Common myeloid progenitor, CD34-positive (primary cell): ENCODE data around the gene SNX9.

ENCODE experiments used
- CTCF ChIA-PET: fragments of 350-600 bp; sonication (Branson Sonifier 250); formaldehyde crosslinking; loops from one replicate; lab custom pipeline; 2021; ENCODE audit warnings: antibody characterized with exemption; lab: Charles Lee
- POLR2A ChIA-PET: fragments of 350-600 bp; sonication (Branson Sonifier 250); formaldehyde crosslinking; loops from one replicate; lab custom pipeline; 2021; ENCODE audit warnings: antibody characterized with exemption; lab: Charles Lee
- DNase-seq, 3 donors: peaks; one replicate each; pipeline versions ENCODE4 v3.0.0 to v3.0.0-alpha.2; 2013
- H3K27ac ChIP-seq, 2 experiments: 1 replicate in 1 of 2; 2 replicates in 1 of 2; pipeline ENCODE4 v1.7.0; 2013; ENCODE audit warnings: inconsistent platforms in 2 of 2, low read length in 2 of 2, mild to moderate bottlenecking in 2 of 2, low read depth in 1 of 2, moderate library complexity in 1 of 2; ENCODE audit not compliant: severe bottlenecking in 2 of 2, insufficient read depth in 1 of 2, poor library complexity in 1 of 2
- H3K27me3 ChIP-seq, 5 experiments: replicated peaks in 2 of 5; 1 replicate in 3 of 5; 2 replicates in 2 of 5; pipeline versions ENCODE4 v1.6.1 to v1.7.0; 2013; ENCODE audit warnings: low read length in 4 of 5, mild to moderate bottlenecking in 2 of 5, moderate library complexity in 2 of 5, inconsistent platforms in 1 of 5; ENCODE audit not compliant: insufficient read depth in 5 of 5, control insufficient read depth in 4 of 5
- H3K36me3 ChIP-seq, 4 experiments: 1 replicate in 2 of 4; 2 replicates in 2 of 4; pipeline versions ENCODE4 v1.6.1 to v1.7.0; 2013; ENCODE audit warnings: low read length in 3 of 4, control low read depth in 1 of 4, mild to moderate bottlenecking in 1 of 4; ENCODE audit not compliant: control insufficient read depth in 4 of 4, insufficient read depth in 4 of 4
- H3K4me1 ChIP-seq, 4 experiments: 1 replicate in 3 of 4; 2 replicates in 1 of 4; pipeline versions ENCODE4 v1.6.1 to v1.7.1; 2013; ENCODE audit warnings: low read length in 3 of 4, mild to moderate bottlenecking in 3 of 4, control low read depth in 1 of 4, inconsistent platforms in 1 of 4, moderate library complexity in 1 of 4; ENCODE audit not compliant: control insufficient read depth in 4 of 4, insufficient read depth in 4 of 4; ENCODE audit errors: control extremely low read depth in 1 of 4
- H3K4me3 ChIP-seq, 7 experiments: 1 replicate in 4 of 7; 2 replicates in 3 of 7; pipeline versions ENCODE4 v1.5.1 to v1.7.0; 2013; ENCODE audit warnings: mild to moderate bottlenecking in 7 of 7, low read length in 6 of 7, moderate library complexity in 6 of 7, inconsistent platforms in 2 of 7, low read depth in 2 of 7, control low read depth in 1 of 7; ENCODE audit not compliant: insufficient read depth in 4 of 7, control insufficient read depth in 1 of 7; ENCODE audit errors: extremely low read depth in 1 of 7
- H3K9me3 ChIP-seq, 5 experiments: 1 replicate in 4 of 5; 2 replicates in 1 of 5; pipeline versions ENCODE4 v1.6.1 to v1.7.1; 2013; ENCODE audit warnings: low read length in 4 of 5, mild to moderate bottlenecking in 2 of 5, inconsistent platforms in 1 of 5, low read depth in 1 of 5, moderate library complexity in 1 of 5; ENCODE audit not compliant: control insufficient read depth in 4 of 5, insufficient read depth in 2 of 5; ENCODE audit errors: control extremely low read depth in 1 of 5
- WGBS: methylation state at CpG from one replicate; pipeline ENCODE4 v1.1.5; 2013; ENCODE audit not compliant: insufficient coverage; 5-methylcytosine and 5-hydroxymethylcytosine counted together

The SNX9 gene

DNA sequence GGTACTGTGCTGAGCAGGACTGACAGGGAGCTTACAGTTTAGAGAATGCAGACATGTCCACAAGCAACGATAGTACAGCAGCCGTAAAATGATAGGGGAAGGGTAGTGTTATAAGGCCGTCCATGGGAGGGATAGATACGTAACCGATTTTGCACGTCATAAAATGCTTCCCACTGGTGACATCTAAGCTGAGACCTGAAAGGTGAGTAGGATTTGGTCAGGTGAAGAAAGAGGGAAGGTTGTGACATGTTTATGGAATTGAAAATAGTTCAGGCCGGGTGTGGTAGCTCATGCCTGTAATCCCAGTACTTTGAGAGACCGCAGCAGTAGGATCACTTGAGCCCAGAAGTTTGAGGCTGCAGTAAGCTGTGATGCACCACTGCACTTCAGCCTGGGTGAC lies 25.6 kb downstream of the SNX9 start:
- 97% methylated on average over 8 of the region's 8 CpGs for WGBS
- Histone ChIP-seq H3K4me1 (peaks cover 5 to 16% (median 11%) of the 10 kb centered on the region in 4 experiments), H3K27me3 (no peaks in the 10 kb centered on the region), H3K27ac (no peak overlapping the region), H3K36me3 (no peaks in the 10 kb centered on the region), H3K4me3 (no peak overlapping the region), H3K9me3 (peaks cover 0 to 21% (median 9%) of the 10 kb centered on the region in 5 experiments)
- ChIA-PET CTCF (no interaction called here), POLR2A (no interaction called here)
- DNase-seq = no peak

DNA sequence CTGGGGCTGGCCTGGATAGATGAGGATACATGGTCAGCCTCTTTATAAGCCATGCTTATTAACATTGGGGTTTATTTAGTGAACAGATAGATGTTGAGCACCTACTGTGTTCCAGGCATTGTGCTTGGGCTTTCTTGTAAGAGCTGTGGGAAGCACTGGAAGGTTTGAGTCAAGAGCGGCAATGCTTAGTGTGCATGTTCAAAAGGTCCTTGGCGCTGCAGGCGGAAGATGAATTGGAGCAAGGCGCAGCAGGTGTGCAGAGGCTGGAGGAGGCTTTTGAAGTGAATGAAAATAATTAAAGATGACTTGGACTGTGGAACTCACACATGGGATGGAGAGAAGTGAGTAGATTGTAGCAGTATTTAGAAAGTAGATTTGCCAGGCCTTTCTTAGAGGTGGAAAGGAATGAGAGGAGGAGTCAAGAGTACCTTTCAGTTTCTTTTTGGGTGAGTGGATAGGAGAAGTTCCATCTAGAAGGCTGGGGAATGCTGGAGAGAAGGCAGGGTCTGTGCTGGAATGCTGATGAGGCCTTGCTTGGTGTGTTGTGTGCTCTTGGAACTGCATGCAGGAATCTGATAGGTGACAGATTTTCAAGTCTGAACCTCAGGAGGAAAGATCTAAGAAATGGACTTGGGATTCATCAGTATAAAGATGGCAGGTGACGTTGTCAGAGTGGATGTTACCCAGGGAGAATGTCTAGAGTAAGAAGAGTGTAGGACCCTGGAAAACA lies 26.4 kb downstream of the SNX9 start:
- Histone ChIP-seq H3K4me1 (peaks cover 5 to 16% (median 11%) of the 10 kb centered on the region in 4 experiments), H3K4me3 (no peak overlapping the region), H3K27ac (no peak overlapping the region), H3K36me3 (no peaks in the 10 kb centered on the region), H3K27me3 (no peaks in the 10 kb centered on the region), H3K9me3 (peaks cover 2 to 27% (median 9%) of the 10 kb centered on the region in 5 experiments)
- WGBS = 100% methylated on average over 1 of the region's 5 CpGs
- ChIA-PET POLR2A (no interaction called here), CTCF (no interaction called here)
- no peak for DNase-seq

DNA sequence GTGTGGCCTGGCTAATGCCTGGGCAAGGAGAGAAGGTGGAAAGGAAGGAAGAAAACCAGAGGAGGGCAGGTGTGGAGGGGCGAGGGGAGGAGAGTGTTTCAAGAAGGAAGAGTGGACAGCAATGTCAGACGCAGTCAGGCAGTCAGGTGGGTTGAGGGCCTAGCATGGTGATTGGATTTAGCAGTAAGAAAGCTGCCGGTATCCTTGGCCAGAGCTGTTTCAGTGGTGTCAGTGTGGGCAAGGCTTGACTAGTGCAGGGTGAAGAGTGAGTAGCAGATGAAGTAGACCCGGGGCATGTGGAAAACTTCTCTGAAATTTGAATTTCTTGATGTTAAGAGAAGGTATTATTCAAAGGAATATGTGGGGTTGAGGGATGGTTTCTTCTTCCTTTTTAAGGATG lies 27.0 kb downstream of the SNX9 start:
- 90% methylated on average over 4 of the region's 4 CpGs for WGBS
- Histone ChIP-seq H3K4me1 (peaks cover 5 to 16% (median 11%) of the 10 kb centered on the region in 4 experiments), H3K36me3 (no peaks in the 10 kb centered on the region), H3K4me3 (no peak overlapping the region), H3K9me3 (peaks cover 2 to 30% (median 9%) of the 10 kb centered on the region in 5 experiments), H3K27ac (no peak overlapping the region), H3K27me3 (no peaks in the 10 kb centered on the region)
- POLR2A ChIA-PET = no interaction called here
- CTCF ChIA-PET = no interaction called here
- no peak for DNase-seq

DNA sequence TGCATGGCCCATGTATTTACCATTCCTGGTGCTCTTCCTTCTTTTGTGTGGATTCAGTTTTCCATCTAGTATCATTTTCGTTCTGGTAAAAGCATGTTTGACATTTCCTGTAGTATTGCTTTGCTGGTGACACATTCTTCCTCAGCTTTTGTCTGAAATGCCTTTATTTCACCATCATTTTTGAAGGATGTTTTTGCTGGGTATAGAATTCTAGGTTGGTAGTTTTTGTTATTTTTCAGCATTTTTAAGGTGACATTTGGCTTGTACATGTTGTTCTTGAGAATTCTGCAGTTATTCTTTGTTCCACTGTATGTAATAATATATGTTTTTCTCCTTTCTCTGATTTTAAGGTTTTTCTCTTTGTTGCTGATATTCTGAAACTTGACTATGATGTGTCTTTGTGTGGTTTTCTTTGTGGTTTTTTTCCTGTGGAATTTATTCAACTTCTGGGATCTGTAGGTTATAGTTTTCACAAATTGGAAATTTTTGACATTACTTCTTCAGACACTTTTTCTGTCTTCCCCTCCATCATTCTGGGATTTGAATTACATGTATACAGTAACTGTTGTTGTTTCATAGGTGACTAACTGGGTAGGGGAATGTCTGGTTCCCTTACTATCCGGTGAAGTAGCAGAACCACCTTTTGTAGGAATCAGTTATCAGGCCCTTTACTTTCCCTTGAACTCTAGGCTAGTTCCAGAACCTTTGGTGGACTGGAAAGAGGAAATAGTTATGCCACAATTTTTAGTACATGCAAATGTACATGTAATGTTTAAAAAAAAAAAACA lies 30.2 kb downstream of the SNX9 start:
- ChIA-PET CTCF (no interaction called here), POLR2A (no interaction called here)
- peak in 2 of 3 donors; percentile 63 for DNase-seq
- Histone ChIP-seq H3K36me3 (no peaks in the 10 kb centered on the region), H3K27ac (no peak overlapping the region), H3K9me3 (peaks cover 5 to 33% (median 12%) of the 10 kb centered on the region in 5 experiments), H3K27me3 (no peaks in the 10 kb centered on the region), H3K4me1 (no peaks in the 10 kb centered on the region), H3K4me3 (no peak overlapping the region)
- WGBS = no CpG with 5 or more reads among the region's 2 CpGs

DNA sequence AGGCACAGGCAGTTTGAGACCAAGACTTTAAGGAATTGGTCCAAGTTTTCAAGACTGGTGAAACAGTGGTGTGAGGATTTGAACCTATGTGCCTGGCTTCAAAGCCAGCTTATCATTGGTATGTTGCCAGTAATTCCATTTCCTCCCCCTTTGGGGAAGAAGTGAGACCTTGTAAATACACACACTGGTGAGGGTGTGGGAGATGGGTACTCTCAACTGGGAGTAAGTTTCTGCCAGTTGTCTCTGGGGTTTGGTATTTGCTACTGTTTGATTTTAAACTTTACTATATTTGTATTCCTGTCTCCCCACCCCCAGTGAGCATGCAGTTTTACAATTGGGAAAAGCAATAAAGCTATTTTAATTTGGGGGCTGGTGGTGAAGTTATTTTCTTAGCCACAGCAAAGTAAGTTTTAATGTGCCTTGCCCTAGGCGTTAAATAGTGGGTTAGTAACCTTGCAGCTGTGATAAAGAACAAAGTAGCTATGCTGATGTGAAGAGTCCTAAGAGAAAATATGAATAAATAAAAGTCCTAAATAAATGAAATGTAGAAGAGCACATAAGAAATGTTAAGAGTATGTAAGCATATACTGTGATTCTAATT lies 31.0 kb downstream of the SNX9 start:
- Histone ChIP-seq H3K27ac (no peak overlapping the region), H3K4me1 (no peaks in the 10 kb centered on the region), H3K27me3 (no peaks in the 10 kb centered on the region), H3K36me3 (no peaks in the 10 kb centered on the region), H3K9me3 (peaks cover 5 to 33% (median 12%) of the 10 kb centered on the region in 5 experiments), H3K4me3 (no peak overlapping the region)
- POLR2A ChIA-PET = no interaction called here
- DNase-seq = no peak
- WGBS = 86% methylated on average over 1 of the region's 1 CpG
- CTCF ChIA-PET = interaction anchor here (0.9 kb wide), 1 partner anchor 13 kb away, joined by 3 read pairs; no protein-coding TSS in a partner anchor

DNA sequence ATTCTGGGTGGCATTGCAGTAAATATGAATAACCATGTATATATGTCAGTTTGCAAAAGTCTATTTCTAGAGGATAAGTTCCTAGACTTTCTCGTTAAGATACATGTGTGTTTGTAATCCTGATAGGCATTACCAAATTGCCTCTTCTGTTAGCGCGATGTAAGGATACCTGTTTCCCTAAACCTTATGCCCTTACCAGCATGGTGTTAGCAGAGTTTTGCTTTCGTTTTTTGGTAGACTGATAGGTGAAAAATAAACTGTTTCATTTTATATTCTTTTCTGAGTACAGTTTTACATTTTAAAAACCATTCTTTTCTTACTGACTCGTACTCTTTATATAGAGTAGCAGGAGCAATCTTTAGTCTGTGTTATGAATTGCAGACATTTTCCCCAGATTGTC lies 32.3 kb downstream of the SNX9 start:
- 100% methylated on average over 1 of the region's 5 CpGs for WGBS
- DNase-seq = no peak
- H3K9me3 ChIP-seq = peaks cover 5 to 33% (median 12%) of the 10 kb centered on the region in 5 experiments
- ChIA-PET CTCF (no interaction called here), POLR2A (no interaction called here)
- peaks cover 0 to under 1% (median 0%) of the 10 kb centered on the region in 4 experiments for H3K4me1 ChIP-seq
- H3K27ac ChIP-seq = no peak overlapping the region
- H3K4me3 ChIP-seq = no peak overlapping the region
- H3K27me3 ChIP-seq = no peaks in the 10 kb centered on the region
- H3K36me3 ChIP-seq = no peaks in the 10 kb centered on the region
